Mucosa of gallbladder (tissue), 1 donor: ENCODE results near the gene KCNN3. TPM values are rescaled to one million over a fixed set of nuclear protein-coding genes. Genes with fewer than 3 reads are reported as not detected.
A peak's percentile ranks its signal among the peaks of the same experiment; 100 is the strongest.
"Not testable (repeated sequence)": the region's sequence is repeated elsewhere in the genome, so short reads cannot be mapped to it uniquely, and the experiment has no call there.

ENCODE experiments used
- DNase-seq: peaks from one replicate; pipeline ENCODE4 v3.0.0-alpha.2; 2020; ENCODE audit warnings: low spot score
- total RNA-seq: library from RNA; stranded (reverse); gene quantifications from one replicate; pipeline ENCODE4 v1.2.1, GENCODE V29; 2021
- donor health status: DM: no; HTN: no; CAD: no.

Gene KCNN3
- total RNA-seq, 1 donor from 2014 or later, result 3.9 TPM

GRCh38 chr1:154706851-154707250 is 163.2 kb downstream of the KCNN3 start:
- no peak for DNase-seq

GRCh38 chr1:154705544-154705943 is 164.5 kb downstream of the KCNN3 start:
- no peak for DNase-seq

- no peak for DNase-seq
These were observed 166.9 kb downstream of the KCNN3 start for GRCh38 chr1:154703170-154703569.

- no peak for DNase-seq
These were observed 171.6 kb downstream of the KCNN3 start for GRCh38 chr1:154698320-154699096.

- DNase-seq, result no peak
These were observed 172.4 kb downstream of the KCNN3 start for GRCh38 chr1:154697710-154698109.

- no peak for DNase-seq
These were observed 173.6 kb downstream of the KCNN3 start for GRCh38 chr1:154696456-154696855.

GRCh38 chr1:154695985-154696384 is 174.1 kb downstream of the KCNN3 start:
- DNase-seq, result no peak

- DNase-seq, result no peak
These were observed 175.1 kb downstream of the KCNN3 start for GRCh38 chr1:154694995-154695394.

- DNase-seq, result no peak
These were observed 181.0 kb downstream of the KCNN3 start for GRCh38 chr1:154689083-154689482.

- no peak for DNase-seq
These were observed 183.6 kb downstream of the KCNN3 start for GRCh38 chr1:154686507-154686906.

GRCh38 chr1:154683820-154684219 is 186.3 kb downstream of the KCNN3 start:
- DNase-seq, result no peak

GRCh38 chr1:154682254-154682653 is 187.8 kb downstream of the KCNN3 start:
- no peak for DNase-seq

GRCh38 chr1:154677844-154678243 is 192.2 kb downstream of the KCNN3 start:
- DNase-seq, result not testable (repeated sequence)

GRCh38 chr1:154676847-154677246 is 193.2 kb downstream of the KCNN3 start:
- DNase-seq, result not testable (repeated sequence)

- DNase-seq, result not testable (repeated sequence)
These were observed 195.6 kb downstream of the KCNN3 start for GRCh38 chr1:154674456-154674855.

GRCh38 chr1:154672245-154672644 is 197.8 kb downstream of the KCNN3 start:
- DNase-seq, result not testable (repeated sequence)

- not testable (repeated sequence) for DNase-seq
These were observed 198.7 kb downstream of the KCNN3 start for GRCh38 chr1:154671412-154671811.

GRCh38 chr1:154670310-154671270 is 199.5 kb downstream of the KCNN3 start:
- DNase-seq, result not testable (repeated sequence)

GRCh38 chr1:154669464-154670282 is 200.4 kb downstream of the KCNN3 start:
- peak; percentile 81 for DNase-seq

GRCh38 chr1:154666051-154666790 is 203.9 kb downstream of the KCNN3 start:
- DNase-seq, result no peak
